Skeletal muscle satellite cell (primary cell): ENCODE data around the gene MAP3K14.
"Not testable (repeated sequence)": the region's sequence is repeated elsewhere in the genome, so short reads cannot be mapped to it uniquely, and the experiment has no call there.

ENCODE experiments used
- H3K27me3 ChIP-seq: 2 replicates; pipeline ENCODE4 v1.7.0; 2013; ENCODE audit warnings: low read length; ENCODE audit not compliant: control insufficient read depth, insufficient read depth
- H3K36me3 ChIP-seq: 2 replicates; pipeline ENCODE4 v1.7.0; 2013; ENCODE audit warnings: mild to moderate bottlenecking, control low read depth, low read length; ENCODE audit not compliant: insufficient read depth
- H3K4me1 ChIP-seq: 2 replicates; pipeline ENCODE4 v1.7.0; 2013; ENCODE audit warnings: low read length; ENCODE audit not compliant: control insufficient read depth, insufficient read depth
- H3K4me2 ChIP-seq: 2 replicates; pipeline ENCODE4 v1.7.0; 2013; ENCODE audit warnings: mild to moderate bottlenecking, low read length
- H3K4me3 ChIP-seq: 2 replicates; pipeline ENCODE4 v1.7.0; 2013; ENCODE audit warnings: low read length
- H3K9ac ChIP-seq: 2 replicates; pipeline ENCODE4 v1.7.0; 2013; ENCODE audit warnings: mild to moderate bottlenecking, low read depth, low read length, moderate library complexity
- H3K9me3 ChIP-seq: replicated peaks from 2 replicates; pipeline ENCODE4 v1.7.0; 2013; ENCODE audit warnings: mild to moderate bottlenecking, control low read depth, low read length

MAP3K14 gene

GRCh38 chr17:45257115-45257514 is 59.7 kb downstream of the MAP3K14 start:
- Histone ChIP-seq H3K9ac (no peak overlapping the region), H3K9me3 (no peaks in the 10 kb centered on the region), H3K36me3 (peaks cover 1% of the 10 kb centered on the region), H3K4me1 (peaks cover 15% of the 10 kb centered on the region), H3K4me3 (no peak overlapping the region), H3K4me2 (no peak overlapping the region), H3K27me3 (no peaks in the 10 kb centered on the region)

- H3K27me3 ChIP-seq, result no peaks in the 10 kb centered on the region
- H3K4me1 ChIP-seq, result peaks cover 7% of the 10 kb centered on the region
- no peaks in the 10 kb centered on the region for H3K9me3 ChIP-seq
- H3K4me3 ChIP-seq, result no peak overlapping the region
- no peak overlapping the region for H3K9ac ChIP-seq
- no peaks in the 10 kb centered on the region for H3K36me3 ChIP-seq
- H3K4me2 ChIP-seq, result no peak overlapping the region
Observed at GRCh38 chr17:45256114-45256966, 60.5 kb downstream of the MAP3K14 start.

GRCh38 chr17:45255358-45255757 is 61.5 kb downstream of the MAP3K14 start:
- H3K36me3 ChIP-seq, result no peaks in the 10 kb centered on the region
- peaks cover 5% of the 10 kb centered on the region for H3K4me1 ChIP-seq
- H3K4me3 ChIP-seq, result no peak overlapping the region
- no peaks in the 10 kb centered on the region for H3K27me3 ChIP-seq
- no peaks in the 10 kb centered on the region for H3K9me3 ChIP-seq
- no peak overlapping the region for H3K4me2 ChIP-seq
- H3K9ac ChIP-seq, result no peak overlapping the region

GRCh38 chr17:45253879-45254278 is 62.9 kb downstream of the MAP3K14 start:
- H3K36me3 ChIP-seq, result no peaks in the 10 kb centered on the region
- no peak overlapping the region for H3K9ac ChIP-seq
- H3K4me1 ChIP-seq, result peaks cover 5% of the 10 kb centered on the region
- no peak overlapping the region for H3K4me2 ChIP-seq
- no peaks in the 10 kb centered on the region for H3K9me3 ChIP-seq
- no peak overlapping the region for H3K4me3 ChIP-seq
- H3K27me3 ChIP-seq, result no peaks in the 10 kb centered on the region

- H3K36me3 ChIP-seq, H3K4me3 ChIP-seq, H3K9me3 ChIP-seq, H3K4me2 ChIP-seq, H3K27me3 ChIP-seq, H3K9ac ChIP-seq, H3K4me1 ChIP-seq: not testable (repeated sequence)
Observed at GRCh38 chr17:45253237-45253636, 63.6 kb downstream of the MAP3K14 start.

GRCh38 chr17:45251931-45252330 is 64.9 kb downstream of the MAP3K14 start:
- no peaks in the 10 kb centered on the region for H3K36me3 ChIP-seq
- no peak overlapping the region for H3K4me3 ChIP-seq
- H3K4me1 ChIP-seq, result peaks cover 15% of the 10 kb centered on the region
- no peaks in the 10 kb centered on the region for H3K9me3 ChIP-seq
- H3K4me2 ChIP-seq, result no peak overlapping the region
- no peak overlapping the region for H3K9ac ChIP-seq
- no peaks in the 10 kb centered on the region for H3K27me3 ChIP-seq

GRCh38 chr17:45248132-45248957 is 68.5 kb downstream of the MAP3K14 start:
- H3K9ac ChIP-seq, result peak overlapping the region; percentile 59
- peak overlapping the region; percentile 67 for H3K4me3 ChIP-seq
- H3K36me3 ChIP-seq, result peaks cover 3% of the 10 kb centered on the region
- H3K27me3 ChIP-seq, result no peaks in the 10 kb centered on the region
- peaks cover 20% of the 10 kb centered on the region for H3K4me1 ChIP-seq
- H3K9me3 ChIP-seq, result no peaks in the 10 kb centered on the region
- peak overlapping the region; percentile 85 for H3K4me2 ChIP-seq

- peak overlapping the region; percentile 59 for H3K9ac ChIP-seq
- peak overlapping the region; percentile 85 for H3K4me2 ChIP-seq
- peak overlapping the region; percentile 67 for H3K4me3 ChIP-seq
- no peaks in the 10 kb centered on the region for H3K27me3 ChIP-seq
- no peaks in the 10 kb centered on the region for H3K9me3 ChIP-seq
- peaks cover 15% of the 10 kb centered on the region for H3K4me1 ChIP-seq
- peaks cover 3% of the 10 kb centered on the region for H3K36me3 ChIP-seq
Observed at GRCh38 chr17:45247429-45248131, 69.2 kb downstream of the MAP3K14 start.

GRCh38 chr17:45246861-45247428 is 69.9 kb downstream of the MAP3K14 start:
- Histone ChIP-seq H3K9me3 (no peaks in the 10 kb centered on the region), H3K4me2 (peak overlapping the region; percentile 85), H3K4me3 (peak overlapping the region; percentile 67), H3K9ac (peak overlapping the region; percentile 59), H3K27me3 (no peaks in the 10 kb centered on the region), H3K4me1 (peaks cover 15% of the 10 kb centered on the region), H3K36me3 (peaks cover 3% of the 10 kb centered on the region)

- Histone ChIP-seq H3K4me3 (no peak overlapping the region), H3K9ac (no peak overlapping the region), H3K4me1 (peaks cover 15% of the 10 kb centered on the region), H3K36me3 (peaks cover 3% of the 10 kb centered on the region), H3K4me2 (peak overlapping the region; percentile 85), H3K27me3 (no peaks in the 10 kb centered on the region), H3K9me3 (no peaks in the 10 kb centered on the region)
Observed at GRCh38 chr17:45246338-45246737, 70.5 kb downstream of the MAP3K14 start.
